ENCODE data around the gene RELT.

The RELT gene

GRCh38 chr11:73439002-73439843, 63.0 kb downstream of the RELT start:
- no peak for DNase-seq

- DNase-seq, result no peak
Observed at GRCh38 chr11:73445980-73446379, 69.8 kb downstream of the RELT start.

GRCh38 chr11:73446766-73447165, 70.6 kb downstream of the RELT start:
- no peak for DNase-seq
